ENCODE measurements around the gene MEGF11.

DNA sequence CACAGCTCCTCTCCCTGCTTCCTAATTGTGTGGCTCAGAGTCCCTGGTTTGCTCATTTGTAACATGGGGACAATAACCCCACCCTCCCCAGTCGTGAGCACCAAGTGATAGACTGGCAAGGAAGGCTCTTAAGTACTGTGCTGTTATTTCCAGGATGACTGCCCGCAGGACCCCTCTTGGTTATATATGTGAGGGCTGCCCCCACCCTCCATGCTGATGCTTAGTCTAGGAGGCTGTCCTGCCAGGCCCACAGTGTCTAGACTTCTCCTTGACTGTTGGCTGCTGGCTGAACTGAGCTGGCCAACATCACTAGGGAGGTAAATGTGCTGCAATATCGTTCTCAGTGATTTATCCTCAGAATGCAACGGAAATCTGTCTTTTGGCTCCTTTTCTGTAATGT is 339.2 kb downstream of the MEGF11 start:
- no peak for TF ChIP-seq CTCF (IDR thresholded peaks at IDR 0.05)
- TF ChIP-seq POLR2A (IDR thresholded peaks at IDR 0.05): no peak
